ENCODE data around the gene RPS2. TPM values are rescaled to one million over a fixed set of nuclear protein-coding genes. Genes with fewer than 3 reads are reported as not detected.

The RPS2 gene
- total and polyA plus RNA-seq, 2 of the 8 experiments (the other 6 are each of a cell fraction or from before 2014, with no cell fraction given) = 4,042 to 16,783 TPM

DNA sequence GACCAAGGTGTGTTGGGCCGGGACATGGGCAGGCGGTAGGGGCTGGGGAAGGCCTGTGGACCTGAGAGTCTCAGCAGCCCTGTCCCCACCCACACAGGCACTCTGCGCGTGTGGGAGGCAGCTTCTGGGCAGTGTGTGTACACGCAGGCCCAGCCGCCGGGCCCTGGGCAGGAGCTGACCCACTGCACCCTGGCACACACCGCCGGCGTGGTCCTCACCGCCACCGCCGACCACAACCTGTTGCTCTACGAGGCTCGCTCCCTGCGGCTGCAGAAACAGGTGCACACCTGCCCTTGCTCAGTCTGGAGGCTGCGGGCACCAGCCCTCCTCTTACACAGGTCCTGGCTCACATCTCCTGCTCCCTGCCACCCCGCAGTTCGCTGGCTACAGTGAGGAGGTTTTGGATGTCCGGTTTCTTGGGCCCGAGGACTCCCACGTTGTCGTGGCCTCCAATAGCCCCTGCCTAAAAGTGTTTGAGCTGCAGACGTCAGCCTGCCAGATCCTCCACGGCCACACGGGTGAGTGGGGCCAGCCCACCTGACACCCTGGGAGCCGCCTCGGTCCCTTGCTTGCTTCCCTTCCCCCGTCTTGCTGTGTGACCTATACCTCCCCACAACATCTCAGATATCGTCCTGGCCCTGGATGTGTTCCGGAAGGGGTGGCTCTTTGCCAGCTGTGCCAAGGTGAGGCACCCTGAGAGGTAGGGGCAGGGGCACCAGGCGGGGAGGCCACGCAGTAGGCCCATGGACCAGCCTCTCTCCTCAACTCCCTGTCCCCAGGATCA is 11.0 kb upstream of the RPS2 start (continued):
- TF ChIP-seq, protein P1, sequence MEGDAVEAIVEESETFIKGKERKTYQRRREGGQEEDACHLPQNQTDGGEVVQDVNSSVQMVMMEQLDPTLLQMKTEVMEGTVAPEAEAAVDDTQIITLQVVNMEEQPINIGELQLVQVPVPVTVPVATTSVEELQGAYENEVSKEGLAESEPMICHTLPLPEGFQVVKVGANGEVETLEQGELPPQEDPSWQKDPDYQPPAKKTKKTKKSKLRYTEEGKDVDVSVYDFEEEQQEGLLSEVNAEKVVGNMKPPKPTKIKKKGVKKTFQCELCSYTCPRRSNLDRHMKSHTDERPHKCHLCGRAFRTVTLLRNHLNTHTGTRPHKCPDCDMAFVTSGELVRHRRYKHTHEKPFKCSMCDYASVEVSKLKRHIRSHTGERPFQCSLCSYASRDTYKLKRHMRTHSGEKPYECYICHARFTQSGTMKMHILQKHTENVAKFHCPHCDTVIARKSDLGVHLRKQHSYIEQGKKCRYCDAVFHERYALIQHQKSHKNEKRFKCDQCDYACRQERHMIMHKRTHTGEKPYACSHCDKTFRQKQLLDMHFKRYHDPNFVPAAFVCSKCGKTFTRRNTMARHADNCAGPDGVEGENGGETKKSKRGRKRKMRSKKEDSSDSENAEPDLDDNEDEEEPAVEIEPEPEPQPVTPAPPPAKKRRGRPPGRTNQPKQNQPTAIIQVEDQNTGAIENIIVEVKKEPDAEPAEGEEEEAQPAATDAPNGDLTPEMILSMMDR (IDR thresholded peaks at IDR 0.05; ENCODE audit: control extremely low read depth in 1 of 3, insufficient read depth in 1 of 3, low read depth in 1 of 3, low read length in 3 of 3) = no peak
- TF ChIP-seq HDAC2 (IDR thresholded peaks at IDR 0.05; ENCODE audit: borderline replicate concordance in 1 of 2, low read depth in 2 of 2, low read length in 2 of 2) = no peak

All from H1 (cell line).